Epithelial cell of proximal tubule (primary cell): Measurements from ENCODE around the gene COMMD10. TPM values are rescaled to one million over a fixed set of nuclear protein-coding genes. Genes with fewer than 3 reads are reported as not detected.
A peak's percentile ranks its signal among the peaks of the same experiment; 100 is the strongest.

Source experiments
- DNase-seq: peaks from one replicate; pipeline ENCODE4 v3.0.0-alpha.2; 2011; ENCODE audit warnings: low read depth
- H3K4me3 ChIP-seq: 2 replicates; pipeline ENCODE4 v1.5.1; 2011; ENCODE audit warnings: low read depth, mild to moderate bottlenecking, low read length
- CTCF ChIP-seq: conservative IDR thresholded peaks from 2 replicates; pipeline ENCODE4 v1.5.1; 2012; ENCODE audit warnings: low read depth, mild to moderate bottlenecking, low read length
- total RNA-seq: library from RNA; depleted of rRNA; stranded (reverse); fragments of >200 nt; gene quantifications from 2 replicates; pipeline ENCODE4 v1.2.3, GENCODE V29; 2015

COMMD10 gene
- total RNA-seq, 1 donor from 2014 or later, result 32.2 TPM

- no peak for TF ChIP-seq CTCF
- no peak overlapping the region for H3K4me3 ChIP-seq
- no peak for DNase-seq
Measured at GRCh38 chr5:116135344-116135743, 50.5 kb downstream of the COMMD10 start.

GRCh38 chr5:116137544-116138378, 52.9 kb downstream of the COMMD10 start:
- H3K4me3 ChIP-seq, result no peak overlapping the region
- TF ChIP-seq CTCF, result peak; percentile 84
- DNase-seq, result peak; percentile 16

GRCh38 chr5:116142495-116142894, 57.7 kb downstream of the COMMD10 start:
- DNase-seq, result no peak
- no peak for TF ChIP-seq CTCF
- no peak overlapping the region for H3K4me3 ChIP-seq

GRCh38 chr5:116144103-116144502, 59.3 kb downstream of the COMMD10 start:
- no peak for TF ChIP-seq CTCF
- peak; percentile 50 for DNase-seq

GRCh38 chr5:116144991-116145390, 60.2 kb downstream of the COMMD10 start:
- H3K4me3 ChIP-seq, result no peak overlapping the region
- no peak for DNase-seq
- TF ChIP-seq CTCF, result no peak

More at GRCh38 chr5:116144103-116144502, 59.3 kb downstream of the COMMD10 start:
- H3K4me3 ChIP-seq, result no peak overlapping the region

- no peak overlapping the region for H3K4me3 ChIP-seq
- DNase-seq, result no peak
- TF ChIP-seq CTCF, result no peak
Measured at GRCh38 chr5:116145416-116145815, 60.6 kb downstream of the COMMD10 start.

- no peak for DNase-seq
- TF ChIP-seq CTCF, result no peak
- H3K4me3 ChIP-seq, result no peak overlapping the region
Measured at GRCh38 chr5:116152169-116152568, 67.3 kb downstream of the COMMD10 start.
